SIG-M5 (cell line): ENCODE results near the gene CCL18.
"Not testable (repeated sequence)": the region's sequence is repeated elsewhere in the genome, so short reads cannot be mapped to it uniquely, and the experiment has no call there.

Experiments
- DNase-seq: peaks from one replicate; lab custom pipeline; 2025; lab: John Stamatoyannopoulos, UW

CCL18 gene

GRCh38 chr17:36063786-36064541, at the start of gene CCL18:
Gene CCL18 (plus strand): TSS chr17:36064272. CDS start chr17:36064343, 71 bp downstream.
- no peak for DNase-seq

GRCh38 chr17:36014946-36015345, 49.1 kb upstream of the CCL18 start:
- DNase-seq, result no peak

- not testable (repeated sequence) for DNase-seq
These were observed 48.2 kb upstream of the CCL18 start for GRCh38 chr17:36015895-36016294.

GRCh38 chr17:36016555-36016954, 47.5 kb upstream of the CCL18 start:
- DNase-seq, result no peak

- DNase-seq, result no peak
These were observed 46.3 kb upstream of the CCL18 start, which contains the start of gene CCL23 for GRCh38 chr17:36017799-36018198. Gene CCL23 (minus strand): TSS chr17:36017972. CDS start chr17:36017897, 75 bp downstream.

- DNase-seq, result no peak
These were observed 44.6 kb upstream of the CCL18 start for GRCh38 chr17:36019423-36019822.

- no peak for DNase-seq
These were observed 39.8 kb upstream of the CCL18 start for GRCh38 chr17:36024106-36024869.

GRCh38 chr17:36027761-36028160, 36.3 kb upstream of the CCL18 start:
- no peak for DNase-seq

- no peak for DNase-seq
These were observed 33.1 kb upstream of the CCL18 start for GRCh38 chr17:36030956-36031355.

- peak; percentile 84 for DNase-seq
These were observed 29.9 kb upstream of the CCL18 start for GRCh38 chr17:36034127-36034526.

GRCh38 chr17:36036235-36036634, 27.8 kb upstream of the CCL18 start:
- DNase-seq, result peak; percentile 60

GRCh38 chr17:36048066-36048465, 16.0 kb upstream of the CCL18 start:
- no peak for DNase-seq

GRCh38 chr17:36049643-36050042, 14.4 kb upstream of the CCL18 start:
- DNase-seq, result no peak

GRCh38 chr17:36055171-36055570, 8.9 kb upstream of the CCL18 start:
- no peak for DNase-seq

- DNase-seq, result no peak
These were observed 8.1 kb upstream of the CCL18 start for GRCh38 chr17:36055921-36056520.

GRCh38 chr17:36057911-36058310, 6.2 kb upstream of the CCL18 start:
- no peak for DNase-seq

- DNase-seq, result no peak
These were observed 4.7 kb upstream of the CCL18 start for GRCh38 chr17:36059406-36059805.

GRCh38 chr17:36060816-36061215, 3.3 kb upstream of the CCL18 start:
- DNase-seq, result no peak

GRCh38 chr17:36066365-36066985, 2.4 kb downstream of the CCL18 start:
- DNase-seq, result no peak

GRCh38 chr17:36068524-36068923, 4.5 kb downstream of the CCL18 start:
- DNase-seq, result no peak

- no peak for DNase-seq
These were observed 5.1 kb downstream of the CCL18 start for GRCh38 chr17:36069136-36069535.

- no peak for DNase-seq
These were observed 6.4 kb downstream of the CCL18 start for GRCh38 chr17:36070427-36070826.
